ENCODE results near the gene PHF3.

PHF3 gene

GRCh38 chr6:63635588-63636517, at the start of gene PHF3:
Gene PHF3, plus strand, starts transcription at chr6:63635802. Its CDS starts 10,750 bp downstream, at chr6:63646552.
- peak; percentile 80 to 88 for DNase-seq (ENCODE audit: low read depth in 2 of 2)

GRCh38 chr6:63589952-63590411, 45.6 kb upstream of the PHF3 start:
- no peak for DNase-seq (ENCODE audit: low read depth in 2 of 2)

- DNase-seq (ENCODE audit: low read depth in 2 of 2) = no peak
Observed at GRCh38 chr6:63592886-63593285, 42.7 kb upstream of the PHF3 start.

GRCh38 chr6:63597141-63598048, 38.2 kb upstream of the PHF3 start:
- no peak for DNase-seq (ENCODE audit: low read depth in 2 of 2)

- DNase-seq (ENCODE audit: low read depth in 2 of 2) = peak; percentile 37 to 43
Observed at GRCh38 chr6:63598049-63599036, 37.3 kb upstream of the PHF3 start.

- DNase-seq (ENCODE audit: low read depth in 2 of 2) = no peak
Observed at GRCh38 chr6:63599243-63599642, 36.4 kb upstream of the PHF3 start.

- DNase-seq (ENCODE audit: low read depth in 2 of 2) = no peak
Observed at GRCh38 chr6:63600136-63600535, 35.5 kb upstream of the PHF3 start.

GRCh38 chr6:63609231-63609630, 26.4 kb upstream of the PHF3 start:
- DNase-seq (ENCODE audit: low read depth in 2 of 2) = no peak

- DNase-seq (ENCODE audit: low read depth in 2 of 2) = no peak
Observed at GRCh38 chr6:63610944-63611343, 24.7 kb upstream of the PHF3 start.

- DNase-seq (ENCODE audit: low read depth in 2 of 2) = no peak
Observed at GRCh38 chr6:63611560-63611959, 24.0 kb upstream of the PHF3 start.

- no peak for DNase-seq (ENCODE audit: low read depth in 2 of 2)
Observed at GRCh38 chr6:63615590-63615989, 20.0 kb upstream of the PHF3 start.

GRCh38 chr6:63624091-63624490, 11.5 kb upstream of the PHF3 start:
- no peak for DNase-seq (ENCODE audit: low read depth in 2 of 2)

- no peak for DNase-seq (ENCODE audit: low read depth in 2 of 2)
Observed at GRCh38 chr6:63630466-63630865, 5.1 kb upstream of the PHF3 start.

GRCh38 chr6:63634630-63635029, 972 bp upstream of the PHF3 start:
- DNase-seq (ENCODE audit: low read depth in 2 of 2) = no peak

GRCh38 chr6:63635215-63635587, 401 bp upstream of the PHF3 start:
- DNase-seq (ENCODE audit: low read depth in 2 of 2) = no peak

GRCh38 chr6:63636518-63637021, 968 bp downstream of the PHF3 start:
- peak; percentile 39 to 49 for DNase-seq (ENCODE audit: low read depth in 2 of 2)

- DNase-seq (ENCODE audit: low read depth in 2 of 2) = no peak
Observed at GRCh38 chr6:63637865-63638445, 2.4 kb downstream of the PHF3 start.

GRCh38 chr6:63640062-63640461, 4.5 kb downstream of the PHF3 start:
- no peak for DNase-seq (ENCODE audit: low read depth in 2 of 2)

GRCh38 chr6:63643862-63644261, 8.3 kb downstream of the PHF3 start:
- DNase-seq (ENCODE audit: low read depth in 2 of 2) = no peak

GRCh38 chr6:63644668-63645326, 9.2 kb downstream of the PHF3 start:
- DNase-seq (ENCODE audit: low read depth in 2 of 2) = no peak

Data from stimulated activated CD8-positive, alpha-beta memory T cell treated with anti-CD3 and anti-CD28 coated beads, Interleukin-2, amount 100 ng/mL, for 48 hours (primary cell).